Measurements from ENCODE around the gene PKHD1.

- TF ChIP-seq CTCF (conservative IDR thresholded peaks at IDR 0.05; ENCODE audit: low read depth, low read length) (no peak), EZH2phosphoT487 (IDR thresholded peaks at IDR 0.05; ENCODE audit: borderline replicate concordance, low read length) (no peak)
Observed at GRCh38 chr6:51570168-51570921, 517.1 kb downstream of the PKHD1 start.
